ENCODE data around the gene PPP2R5D.
A peak's percentile ranks its signal among the peaks of the same experiment; 100 is the strongest.

PPP2R5D gene

DNA sequence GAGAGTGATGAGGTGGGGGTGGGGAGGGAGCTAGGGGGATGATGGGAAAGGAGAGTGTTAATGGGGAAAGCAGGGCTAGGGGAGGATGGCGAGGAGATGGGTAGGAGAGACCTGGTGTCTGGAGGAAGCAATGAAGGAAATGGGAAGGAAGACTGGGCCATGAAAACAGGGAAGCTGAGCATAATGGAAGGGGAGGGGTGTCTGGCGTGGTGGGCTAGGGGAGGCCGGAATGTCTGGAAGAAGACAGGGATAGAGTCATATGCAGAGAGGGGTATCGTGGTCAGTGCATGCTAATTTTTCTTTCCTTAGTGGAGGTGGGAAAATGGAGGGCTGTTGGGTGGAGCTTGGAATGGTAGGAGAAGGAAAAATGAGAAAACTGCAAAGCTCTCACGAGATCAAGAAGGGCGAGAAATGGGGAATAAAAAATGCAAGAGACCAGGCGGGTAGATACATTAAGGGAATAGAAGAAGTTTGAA, 30.1 kb downstream of the PPP2R5D start:
- 0 out of 2 replicates have a peak, but pooled peaks have one; percentile 10 for TF ChIP-seq YY1 (IDR thresholded peaks at IDR 0.05; ENCODE audit: low read depth)
- TF ChIP-seq FOXM1 (IDR thresholded peaks at IDR 0.05; ENCODE audit: borderline replicate concordance, low read depth): no peak
- no peak for TF ChIP-seq EP300 (IDR thresholded peaks at IDR 0.05; ENCODE audit: borderline replicate concordance)
- 0 out of 2 replicates have a peak, but pooled peaks have one; percentile 24 for TF ChIP-seq ZBTB7A (IDR thresholded peaks at IDR 0.05; ENCODE audit: low read depth)

DNA sequence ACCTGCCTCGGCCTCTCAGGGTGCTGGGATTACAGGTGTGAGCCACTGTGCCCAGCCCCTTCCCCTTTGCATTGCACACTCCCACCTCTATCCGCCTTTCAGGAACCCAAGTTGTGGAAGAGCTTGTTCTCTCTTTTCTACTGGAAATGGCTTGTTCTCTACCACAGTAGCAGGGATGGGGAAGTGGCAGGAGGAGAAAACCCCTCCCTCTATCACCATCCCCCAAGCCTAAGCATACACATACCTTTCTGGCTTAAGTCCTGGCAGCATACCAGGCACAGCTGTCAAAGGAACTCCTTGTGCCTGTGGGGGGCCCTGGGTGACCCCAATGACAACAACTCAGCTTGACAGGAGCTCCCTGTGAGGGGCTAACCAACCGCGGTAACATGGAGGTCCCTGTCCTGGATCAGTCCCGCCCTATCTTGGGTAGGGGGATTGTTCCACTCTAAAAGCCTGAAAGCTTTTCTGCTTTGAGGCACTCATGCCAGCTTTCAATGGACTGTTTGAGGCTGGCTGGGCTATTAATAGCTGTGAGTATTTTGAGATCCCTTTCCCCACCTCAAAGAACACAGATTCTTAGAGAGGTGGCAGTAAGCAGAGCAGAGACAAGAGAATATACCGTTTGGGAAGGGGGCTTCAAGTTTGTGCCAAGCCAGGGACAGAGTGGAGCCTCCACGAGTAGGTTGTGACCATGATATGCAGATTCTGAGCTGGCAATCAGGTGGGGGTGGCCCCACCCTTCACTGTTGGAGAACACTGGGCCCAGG, 32.0 kb downstream of the PPP2R5D start:
- TF ChIP-seq, protein P1, sequence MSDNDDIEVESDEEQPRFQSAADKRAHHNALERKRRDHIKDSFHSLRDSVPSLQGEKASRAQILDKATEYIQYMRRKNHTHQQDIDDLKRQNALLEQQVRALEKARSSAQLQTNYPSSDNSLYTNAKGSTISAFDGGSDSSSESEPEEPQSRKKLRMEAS (IDR thresholded peaks at IDR 0.05): no peak
- TF ChIP-seq USF1 (IDR thresholded peaks at IDR 0.05) (no peak), EGR1 (IDR thresholded peaks at IDR 0.05) (no peak)

GRCh38 chr6:43016943-43017334, 32.6 kb downstream of the PPP2R5D start:
- TF ChIP-seq CEBPB (IDR thresholded peaks at IDR 0.05) (no peak), NFIC (IDR thresholded peaks at IDR 0.05) (no peak), EP300 (IDR thresholded peaks at IDR 0.05; ENCODE audit: borderline replicate concordance) (no peak), ZBTB7A (IDR thresholded peaks at IDR 0.05; ENCODE audit: low read depth) (no peak), REST (IDR thresholded peaks at IDR 0.05; ENCODE audit: low read depth) (no peak), USF1 (IDR thresholded peaks at IDR 0.05) (no peak), TEAD4 (IDR thresholded peaks at IDR 0.05) (no peak)
- TF ChIP-seq, protein P1 (IDR thresholded peaks at IDR 0.05): no peak

DNA sequence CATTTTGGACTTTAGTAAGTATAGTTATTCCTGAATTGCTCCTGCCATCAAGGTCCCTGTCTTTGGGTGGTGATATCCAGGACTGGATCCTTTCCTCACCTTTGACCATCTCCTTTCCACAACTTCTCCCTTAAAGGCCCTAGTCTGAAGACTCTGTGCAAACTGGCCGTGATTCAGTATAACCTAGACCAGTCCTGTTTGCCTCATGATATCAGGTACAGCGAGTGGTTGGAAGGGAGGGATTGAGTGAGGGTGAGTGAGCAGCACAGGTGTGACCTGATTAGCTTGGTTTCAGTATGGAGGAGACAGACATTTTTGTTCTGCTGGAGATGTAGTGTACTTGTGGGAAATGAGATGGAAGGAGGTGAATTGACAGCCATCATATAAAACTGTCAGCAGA, 34.8 kb downstream of the PPP2R5D start:
- TF ChIP-seq USF1 (IDR thresholded peaks at IDR 0.05) (no peak), REST (IDR thresholded peaks at IDR 0.05; ENCODE audit: low read depth) (no peak), TAF1 (IDR thresholded peaks at IDR 0.05; ENCODE audit: low read depth) (no peak), ZBTB7A (IDR thresholded peaks at IDR 0.05; ENCODE audit: low read depth) (no peak), CEBPB (IDR thresholded peaks at IDR 0.05) (no peak), RAD21 (IDR thresholded peaks at IDR 0.05; ENCODE audit: low read depth) (no peak), NFIC (IDR thresholded peaks at IDR 0.05) (no peak), TCF12 (IDR thresholded peaks at IDR 0.05; ENCODE audit: low read depth) (no peak), TEAD4 (IDR thresholded peaks at IDR 0.05) (no peak), FOXM1 (IDR thresholded peaks at IDR 0.05; ENCODE audit: borderline replicate concordance, low read depth) (no peak), EP300 (IDR thresholded peaks at IDR 0.05; ENCODE audit: borderline replicate concordance) (no peak), EGR1 (IDR thresholded peaks at IDR 0.05) (no peak), YY1 (IDR thresholded peaks at IDR 0.05; ENCODE audit: low read depth) (no peak), CREB1 (IDR thresholded peaks at IDR 0.05; ENCODE audit: low read depth) (no peak)
- TF ChIP-seq, protein P1 (IDR thresholded peaks at IDR 0.05): no peak

- TF ChIP-seq TAF1 (IDR thresholded peaks at IDR 0.05; ENCODE audit: low read depth) (no peak), TEAD4 (IDR thresholded peaks at IDR 0.05) (no peak), YY1 (IDR thresholded peaks at IDR 0.05; ENCODE audit: low read depth) (no peak), RAD21 (IDR thresholded peaks at IDR 0.05; ENCODE audit: low read depth) (no peak), EGR1 (IDR thresholded peaks at IDR 0.05) (no peak), CEBPB (IDR thresholded peaks at IDR 0.05) (no peak), CREB1 (IDR thresholded peaks at IDR 0.05; ENCODE audit: low read depth) (no peak), REST (IDR thresholded peaks at IDR 0.05; ENCODE audit: low read depth) (no peak), TCF12 (IDR thresholded peaks at IDR 0.05; ENCODE audit: low read depth) (no peak), ZBTB7A (IDR thresholded peaks at IDR 0.05; ENCODE audit: low read depth) (no peak; the same call in 1 of the 2 replicates), EP300 (IDR thresholded peaks at IDR 0.05; ENCODE audit: borderline replicate concordance) (no peak), NFIC (IDR thresholded peaks at IDR 0.05) (no peak), FOXM1 (IDR thresholded peaks at IDR 0.05; ENCODE audit: borderline replicate concordance, low read depth) (no peak), USF1 (IDR thresholded peaks at IDR 0.05) (no peak)
- TF ChIP-seq, protein P1 (IDR thresholded peaks at IDR 0.05): no peak
Measured at GRCh38 chr6:43020052-43020705, 35.8 kb downstream of the PPP2R5D start.
